Superior temporal gyrus (tissue), 1 donor: Measurements from ENCODE around the gene TFCP2L1.

Experiments used
- DNase-seq: peaks from one replicate; pipeline ENCODE4 v3.0.0-alpha.2; 2016; ENCODE audit errors: extremely low spot score

TFCP2L1 gene

GRCh38 chr2:121172456-121172855 lies 112.5 kb downstream of the TFCP2L1 start:
- DNase-seq, result no peak

- no peak for DNase-seq
Measured at GRCh38 chr2:121171625-121172119, 113.3 kb downstream of the TFCP2L1 start.

- no peak for DNase-seq
Measured at GRCh38 chr2:121170577-121170976, 114.4 kb downstream of the TFCP2L1 start.

GRCh38 chr2:121167411-121167810 lies 117.6 kb downstream of the TFCP2L1 start:
- no peak for DNase-seq
